HEK293 (cell line): ENCODE results near the gene AQP5.

Experiments used
- CTCF ChIA-PET: fragments of 350-600 bp; formaldehyde crosslinking; extraction: SDS; loops from one replicate; lab custom pipeline; 2021; ENCODE audit warnings: antibody characterized with exemption; lab: Yijun Ruan, JAX
- POLR2A ChIA-PET: fragments of 300-600 bp; formaldehyde crosslinking; extraction: SDS; loops from one replicate; lab custom pipeline; 2020; ENCODE audit warnings: antibody characterized with exemption, inconsistent platforms; lab: Yijun Ruan, JAX
- H3K27ac ChIP-seq: fragments of 200-500 bp; sonication (Bioruptor generic); 2 replicates; pipeline ENCODE4 v1.5.1; 2014; ENCODE audit warnings: low read depth, low read length, control low read depth, inconsistent platforms; ENCODE audit errors: extremely low read depth
- H3K36me3 ChIP-seq, 2 experiments: fragments of 200-500 bp in 1 of 2; sonication (Bioruptor generic) in 1 of 2; 1 replicate in 1 of 2; 2 replicates in 1 of 2; pipeline ENCODE4 v1.5.1; 2014 to 2017; ENCODE audit warnings: inconsistent platforms in 2 of 2, low read length in 2 of 2; ENCODE audit not compliant: control insufficient read depth in 2 of 2, insufficient read depth in 1 of 2
- H3K4me1 ChIP-seq: fragments of 200-500 bp; sonication (Bioruptor generic); 2 replicates; pipeline ENCODE4 v1.5.1; 2014; ENCODE audit warnings: mild to moderate bottlenecking, low read length, inconsistent platforms; ENCODE audit not compliant: control insufficient read depth, insufficient read depth
- H3K4me3 ChIP-seq: 2 replicates; pipeline ENCODE4 v1.5.1; 2011; ENCODE audit warnings: low read depth, mild to moderate bottlenecking, control low read depth, low read length, moderate library complexity
- H3K9me3 ChIP-seq: fragments of 200-500 bp; sonication (Bioruptor generic); 2 replicates; pipeline ENCODE4 v1.5.1; 2014; ENCODE audit warnings: low read depth, low read length, inconsistent platforms; ENCODE audit not compliant: control insufficient read depth, insufficient read depth
- EGR2 ChIP-seq: fragments of 450-650 bp; formaldehyde crosslinking; IDR thresholded peaks from 2 replicates; pipeline ENCODE4 v1.5.1; 2016; ENCODE audit warnings: low read depth, missing biosample characterization, missing genetic modification characterization
- IKZF3 ChIP-seq: fragments of 450-650 bp; IDR thresholded peaks from 2 replicates; pipeline ENCODE4 v1.5.0; 2018; ENCODE audit warnings: missing biosample characterization, mild to moderate bottlenecking, missing genetic modification characterization, moderate library complexity
- SP7 ChIP-seq: fragments of 450-650 bp; formaldehyde crosslinking; IDR thresholded peaks from 2 replicates; pipeline ENCODE4 v1.5.1; 2016; ENCODE audit warnings: missing biosample characterization, missing genetic modification characterization
- TCF7L2 ChIP-seq: IDR thresholded peaks from 2 replicates; pipeline ENCODE4 v1.6.1; 2011; ENCODE audit warnings: low read depth, mild to moderate bottlenecking, inconsistent platforms, low read length, moderate library complexity, borderline replicate concordance
- WT1 ChIP-seq: fragments of 450-650 bp; formaldehyde crosslinking; IDR thresholded peaks from 2 replicates; pipeline ENCODE4 v1.5.1; 2016; ENCODE audit warnings: missing biosample characterization, missing genetic modification characterization
- YY1 ChIP-seq: fragments of 450-650 bp; formaldehyde crosslinking; IDR thresholded peaks from 2 replicates; pipeline ENCODE4 v1.5.1; 2018; ENCODE audit warnings: missing biosample characterization, missing genetic modification characterization
- ZEB2 ChIP-seq: fragments of 450-650 bp; formaldehyde crosslinking; IDR thresholded peaks from 2 replicates; pipeline ENCODE4 v1.5.1; 2016; ENCODE audit warnings: missing biosample characterization, missing genetic modification characterization
- ZFHX2 ChIP-seq: fragments of 450-650 bp; formaldehyde crosslinking; conservative IDR thresholded peaks from 2 replicates; pipeline ENCODE4 v1.5.1; 2016; ENCODE audit warnings: missing biosample characterization, missing genetic modification characterization
- ZFP41 ChIP-seq: fragments of 450-650 bp; formaldehyde crosslinking; IDR thresholded peaks from 2 replicates; pipeline ENCODE4 v1.5.1; 2016; ENCODE audit warnings: missing biosample characterization, missing genetic modification characterization, borderline replicate concordance
- ZNF324 ChIP-seq: fragments of 450-650 bp; formaldehyde crosslinking; IDR thresholded peaks from 2 replicates; pipeline ENCODE4 v1.5.1; 2016; ENCODE audit warnings: missing biosample characterization, missing genetic modification characterization
- ZNF398 ChIP-seq: fragments of 450-650 bp; formaldehyde crosslinking; IDR thresholded peaks from 2 replicates; pipeline ENCODE4 v1.5.1; 2017; ENCODE audit warnings: missing biosample characterization, missing genetic modification characterization
- ZNF416 ChIP-seq: fragments of 450-650 bp; formaldehyde crosslinking; IDR thresholded peaks from 2 replicates; pipeline ENCODE4 v1.5.1; 2016; ENCODE audit warnings: missing biosample characterization, missing genetic modification characterization
- ZNF529 ChIP-seq: fragments of 450-650 bp; formaldehyde crosslinking; IDR thresholded peaks from 2 replicates; pipeline ENCODE4 v1.5.1; 2017; ENCODE audit warnings: missing genetic modification characterization, missing biosample characterization; ENCODE audit not compliant: insufficient replicate concordance
- ZNF530 ChIP-seq: fragments of 450-650 bp; formaldehyde crosslinking; IDR thresholded peaks from 2 replicates; pipeline ENCODE4 v1.5.1; 2016; ENCODE audit warnings: low read depth, missing biosample characterization, missing genetic modification characterization
- ZNF560 ChIP-seq: fragments of 450-650 bp; formaldehyde crosslinking; IDR thresholded peaks from 2 replicates; pipeline ENCODE4 v1.5.1; 2017; ENCODE audit warnings: missing biosample characterization, missing genetic modification characterization, borderline replicate concordance
- ZNF654 ChIP-seq: fragments of 450-650 bp; formaldehyde crosslinking; IDR thresholded peaks from 2 replicates; pipeline ENCODE4 v1.5.1; 2016; ENCODE audit warnings: low read depth, missing biosample characterization, missing genetic modification characterization
- ZNF692 ChIP-seq: fragments of 450-650 bp; formaldehyde crosslinking; IDR thresholded peaks from 2 replicates; pipeline ENCODE4 v1.5.1; 2016; ENCODE audit warnings: missing biosample characterization, missing genetic modification characterization
- ZNF830 ChIP-seq: fragments of 450-650 bp; IDR thresholded peaks from 2 replicates; pipeline ENCODE4 v1.5.0; 2018; ENCODE audit warnings: missing biosample characterization, missing genetic modification characterization, low read depth, mild to moderate bottlenecking, moderate library complexity
- ZSCAN23 ChIP-seq: fragments of 450-650 bp; formaldehyde crosslinking; IDR thresholded peaks from 2 replicates; pipeline ENCODE4 v1.5.1; 2016; ENCODE audit warnings: missing biosample characterization, missing genetic modification characterization
- ZSCAN30 ChIP-seq: fragments of 450-650 bp; IDR thresholded peaks from 2 replicates; pipeline ENCODE4 v1.5.1; 2018; ENCODE audit warnings: missing biosample characterization, mild to moderate bottlenecking, missing genetic modification characterization, moderate library complexity

AQP5 gene

GRCh38 chr12:49956663-49957569 is 4.8 kb upstream of the AQP5 start:
- no peaks in the 10 kb centered on the region for H3K9me3 ChIP-seq
- no peak overlapping the region for H3K4me3 ChIP-seq
- no peak for TF ChIP-seq ZFP41 (tag by site-specific recombination)
- peak; percentile 44; the same call in 1 of the 2 replicates for TF ChIP-seq ZFHX2 (tag by site-specific recombination)
- peak; percentile 84 for TF ChIP-seq EGR2 (tag by site-specific recombination)
- POLR2A ChIA-PET, result interaction anchor here (1.1 kb wide), 1 partner anchor 12 kb away, joined by 3 read pairs; no protein-coding TSS in a partner anchor
- 0 out of 2 replicates have a peak, but pooled peaks cover 5% of the 10 kb centered on the region for H3K4me1 ChIP-seq
- H3K36me3 ChIP-seq, result no peaks in the 10 kb centered on the region
- H3K27ac ChIP-seq, result no peak overlapping the region
- CTCF ChIA-PET, result interaction anchor here (0.9 to 2.8 kb wide), 5 partner anchors 10 to 184 kb away, joined by 3 to 17 read pairs (median 6); no protein-coding TSS in a partner anchor

- Histone ChIP-seq H3K9me3 (no peaks in the 10 kb centered on the region), H3K4me3 (no peak overlapping the region), H3K36me3 (no peaks in the 10 kb centered on the region), H3K4me1 (0 out of 2 replicates have a peak, but pooled peaks cover 5% of the 10 kb centered on the region), H3K27ac (no peak overlapping the region)
- ChIA-PET CTCF (interaction anchor here (0.9 to 2.8 kb wide), 5 partner anchors 9 to 183 kb away, joined by 3 to 17 read pairs (median 5); no protein-coding TSS in a partner anchor), POLR2A (no interaction called here)
- TF ChIP-seq ZNF324 (no peak), ZSCAN23 (tag by site-specific recombination) (no peak), ZNF398 (no peak), TCF7L2 (no peak), ZSCAN30 (no peak), ZNF692 (tag by site-specific recombination) (no peak), ZNF830 (tag by site-specific recombination) (no peak), ZEB2 (tag by site-specific recombination) (no peak), WT1 (tag by site-specific recombination) (no peak), IKZF3 (tag by site-specific recombination) (no peak), ZNF416 (tag by site-specific recombination) (no peak), YY1 (tag by site-specific recombination) (no peak), SP7 (tag by site-specific recombination) (no peak), ZNF560 (no peak), ZNF529 (tag by site-specific recombination) (no peak), ZNF654 (no peak), ZNF530 (tag by site-specific recombination) (no peak)
- TF ChIP-seq, all 188 proteins: peak for 0
Observed at GRCh38 chr12:49957570-49957967, 4.1 kb upstream of the AQP5 start.
